ENCODE measurements around the gene GOLGA8B.

- TF ChIP-seq CTCF (optimal IDR thresholded peaks at IDR 0.05 in 1 of 3, IDR thresholded peaks at IDR 0.05 in 1 of 3, conservative IDR thresholded peaks at IDR 0.05 in 1 of 3; ENCODE audit: extremely low read depth in 1 of 3, insufficient read depth in 2 of 3, low read length in 3 of 3) (no peak), EZH2 (IDR thresholded peaks at IDR 0.05; ENCODE audit: low read length) (no peak)
These were observed 23.1 kb upstream of the GOLGA8B start for GRCh38 chr15:34606545-34606944.
